HepG2 (cell line): ENCODE measurements around the gene MARCHF5. TPM values are rescaled to one million over a fixed set of nuclear protein-coding genes. Genes with fewer than 3 reads are reported as not detected.

Source experiments
- CHCHD3 ChIP-seq: sonication (generic); formaldehyde crosslinking; IDR thresholded peaks from 2 replicates; pipeline ENCODE4 v1.8.0; 2022; ENCODE audit warnings: mild to moderate bottlenecking, missing genetic modification reagents, moderate library complexity
- CREB3 ChIP-seq: sonication (generic); formaldehyde crosslinking; IDR thresholded peaks from 2 replicates; pipeline ENCODE4 v1.5.0; 2020; ENCODE audit warnings: missing genetic modification reagents
- ETV6 ChIP-seq: sonication (generic); formaldehyde crosslinking; conservative IDR thresholded peaks from 2 replicates; pipeline ENCODE4 v1.4.0; 2020; ENCODE audit warnings: missing genetic modification reagents
- FOXP1 ChIP-seq, 2 experiments: fragments of 450-650 bp in 1 of 2; IDR thresholded peaks; 2 replicates each; pipeline ENCODE4 v1.6.1; 2017 to 2018; ENCODE audit warnings: antibody characterized with exemption in 1 of 2
- GABPB1 ChIP-seq: IDR thresholded peaks from 2 replicates; pipeline ENCODE4 v1.6.1; 2016; ENCODE audit warnings: mild to moderate bottlenecking, missing genetic modification reagents, moderate library complexity, missing compliant biosample characterization
- HNF4A ChIP-seq: sonication (generic); formaldehyde crosslinking; IDR thresholded peaks from 2 replicates; pipeline ENCODE4 v1.4.0; 2020; ENCODE audit warnings: missing genetic modification reagents
- MAFG ChIP-seq: sonication (generic); formaldehyde crosslinking; IDR thresholded peaks from 2 replicates; pipeline ENCODE4 v1.5.1; 2020; ENCODE audit warnings: mild to moderate bottlenecking, missing genetic modification reagents
- NCOR1 ChIP-seq: fragments of 200-600 bp; sonication (generic); IDR thresholded peaks from 2 replicates; pipeline ENCODE4 v1.7.0; 2017; ENCODE audit warnings: antibody characterized with exemption, low read length, borderline replicate concordance
- NR3C1 ChIP-seq: sonication (generic); formaldehyde crosslinking; IDR thresholded peaks from 2 replicates; pipeline ENCODE4 v1.4.0; 2020; ENCODE audit warnings: missing genetic modification reagents
- PLRG1 ChIP-seq: fragments of 450-650 bp; conservative IDR thresholded peaks from 2 replicates; pipeline ENCODE4 v1.6.1; 2016
- SRY ChIP-seq: sonication (generic); formaldehyde crosslinking; IDR thresholded peaks from 2 replicates; pipeline ENCODE4 v1.8.0; 2022; ENCODE audit warnings: mild to moderate bottlenecking, missing genetic modification reagents
- ZMYM4 ChIP-seq: sonication (generic); formaldehyde crosslinking; IDR thresholded peaks from 2 replicates; pipeline ENCODE4 v1.8.1; 2023; ENCODE audit warnings: mild to moderate bottlenecking, missing genetic modification reagents
- ZNF296 ChIP-seq: sonication (generic); formaldehyde crosslinking; conservative IDR thresholded peaks from 2 replicates; pipeline ENCODE4 v1.5.0; 2020; ENCODE audit warnings: mild to moderate bottlenecking, missing genetic modification reagents
- ZNF3 ChIP-seq: IDR thresholded peaks from 2 replicates; pipeline ENCODE4 v1.7.0; 2017; ENCODE audit warnings: inconsistent platforms
- ZNF337 ChIP-seq: sonication (generic); formaldehyde crosslinking; IDR thresholded peaks from 2 replicates; pipeline ENCODE4 v1.5.1; 2020; ENCODE audit warnings: missing genetic modification reagents, low read depth, mild to moderate bottlenecking, borderline replicate concordance
- ZNF512 ChIP-seq: sonication (generic); formaldehyde crosslinking; IDR thresholded peaks from 2 replicates; pipeline ENCODE4 v1.4.0; 2020; ENCODE audit warnings: mild to moderate bottlenecking, missing genetic modification reagents
- ZNF580 ChIP-seq: IDR thresholded peaks from 2 replicates; pipeline ENCODE4 v1.6.1; 2016; ENCODE audit warnings: low read depth, borderline replicate concordance
- ZNF589 ChIP-seq: sonication (generic); formaldehyde crosslinking; conservative IDR thresholded peaks from 2 replicates; pipeline ENCODE4 v1.8.0; 2022; ENCODE audit warnings: mild to moderate bottlenecking, moderate library complexity, missing genetic modification reagents
- ZNF674 ChIP-seq: sonication (generic); formaldehyde crosslinking; IDR thresholded peaks from 2 replicates; pipeline ENCODE4 v1.5.0; 2020; ENCODE audit warnings: low read depth, mild to moderate bottlenecking, missing genetic modification reagents
- ZNF773 ChIP-seq: sonication (generic); formaldehyde crosslinking; IDR thresholded peaks from 2 replicates; pipeline ENCODE4 v1.4.0; 2020; ENCODE audit warnings: missing genetic modification reagents, borderline replicate concordance
- ZNF83 ChIP-seq: sonication (generic); formaldehyde crosslinking; IDR thresholded peaks from 2 replicates; pipeline ENCODE4 v1.4.0; 2020; ENCODE audit warnings: missing genetic modification reagents, mild to moderate bottlenecking, borderline replicate concordance
- polyA plus RNA-seq, 8 experiments: library from polyadenylated mRNA; depleted of rRNA in 3 of 8; stranded (reverse) in 7 of 8; unstranded in 1 of 8; fragments of >200 nt; fragmentation: Illumina TruSeq in 4 of 8; extraction: Trizol in 4 of 8; gene quantifications; 2 replicates each; pipeline versions ENCODE4 v1.2.1 to v1.2.3, GENCODE V29; 2011 to 2016; ENCODE audit warnings: low read depth in 4 of 8, missing spikeins in 1 of 8, mixed read lengths in 1 of 8; ENCODE audit not compliant: insufficient read depth in 1 of 8
- total RNA-seq, 5 experiments: library from RNA; depleted of rRNA; stranded (reverse); fragments of >200 nt; fragmentation: Illumina TruSeq; extraction: Trizol; gene quantifications; 2 replicates each; pipeline ENCODE4 v1.2.3, GENCODE V29; 2016; ENCODE audit warnings: low read depth in 1 of 5
- TF ChIP-seq, protein P1 (sequence below), 2 experiments: fragments of 450-650 bp in 1 of 2; sonication (generic) in 1 of 2; formaldehyde crosslinking; IDR thresholded peaks; 2 replicates each; pipeline versions ENCODE4 v1.5.0 to v1.8.0; 2020 to 2022; ENCODE audit warnings: mild to moderate bottlenecking in 1 of 2, missing genetic modification reagents in 1 of 2
- TF ChIP-seq, protein P2 (sequence below): sonication (generic); formaldehyde crosslinking; IDR thresholded peaks from 2 replicates; pipeline ENCODE4 v1.4.0; 2020; ENCODE audit warnings: missing genetic modification reagents

Gene MARCHF5
- total and polyA plus RNA-seq, 2 of the 13 experiments (the other 11 are each of a cell fraction or from before 2014, with no cell fraction given): 19.4 to 21.0 TPM

- TF ChIP-seq SRY (CRISPR knock-in tag) (no peak), FOXP1 (IDR thresholded peaks at IDR 0.05) (no peak), FOXP1 (CRISPR knock-in tag; IDR thresholded peaks at IDR 0.05) (peak; percentile 26; the same call in 1 of the 2 replicates), ZNF296 (CRISPR knock-in tag) (no peak), MAFG (CRISPR knock-in tag) (no peak), NR3C1 (CRISPR knock-in tag) (no peak), ZNF589 (CRISPR knock-in tag) (no peak), NCOR1 (0 out of 2 replicates have a peak, but pooled peaks have one; percentile 37), ETV6 (CRISPR knock-in tag) (no peak), ZNF512 (CRISPR knock-in tag) (no peak), ZNF773 (no peak), CREB3 (CRISPR knock-in tag) (no peak), HNF4A (CRISPR knock-in tag) (peak; percentile 54), ZNF3 (CRISPR knock-in tag) (no peak), ZNF580 (CRISPR knock-in tag) (no peak), ZMYM4 (CRISPR knock-in tag) (no peak), CHCHD3 (CRISPR knock-in tag) (no peak), GABPB1 (CRISPR knock-in tag) (no peak), ZNF83 (CRISPR knock-in tag) (no peak), ZNF337 (no peak), PLRG1 (no peak), ZNF674 (no peak)
- TF ChIP-seq, protein P1, sequence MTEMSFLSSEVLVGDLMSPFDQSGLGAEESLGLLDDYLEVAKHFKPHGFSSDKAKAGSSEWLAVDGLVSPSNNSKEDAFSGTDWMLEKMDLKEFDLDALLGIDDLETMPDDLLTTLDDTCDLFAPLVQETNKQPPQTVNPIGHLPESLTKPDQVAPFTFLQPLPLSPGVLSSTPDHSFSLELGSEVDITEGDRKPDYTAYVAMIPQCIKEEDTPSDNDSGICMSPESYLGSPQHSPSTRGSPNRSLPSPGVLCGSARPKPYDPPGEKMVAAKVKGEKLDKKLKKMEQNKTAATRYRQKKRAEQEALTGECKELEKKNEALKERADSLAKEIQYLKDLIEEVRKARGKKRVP (CRISPR knock-in tag; IDR thresholded peaks at IDR 0.05): peak in 1 of 2 experiments; percentile 93; a peak in 2 of 4 replicates
- TF ChIP-seq, protein P2, sequence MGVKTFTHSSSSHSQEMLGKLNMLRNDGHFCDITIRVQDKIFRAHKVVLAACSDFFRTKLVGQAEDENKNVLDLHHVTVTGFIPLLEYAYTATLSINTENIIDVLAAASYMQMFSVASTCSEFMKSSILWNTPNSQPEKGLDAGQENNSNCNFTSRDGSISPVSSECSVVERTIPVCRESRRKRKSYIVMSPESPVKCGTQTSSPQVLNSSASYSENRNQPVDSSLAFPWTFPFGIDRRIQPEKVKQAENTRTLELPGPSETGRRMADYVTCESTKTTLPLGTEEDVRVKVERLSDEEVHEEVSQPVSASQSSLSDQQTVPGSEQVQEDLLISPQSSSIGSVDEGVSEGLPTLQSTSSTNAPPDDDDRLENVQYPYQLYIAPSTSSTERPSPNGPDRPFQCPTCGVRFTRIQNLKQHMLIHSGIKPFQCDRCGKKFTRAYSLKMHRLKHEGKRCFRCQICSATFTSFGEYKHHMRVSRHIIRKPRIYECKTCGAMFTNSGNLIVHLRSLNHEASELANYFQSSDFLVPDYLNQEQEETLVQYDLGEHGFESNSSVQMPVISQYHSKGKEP: no peak
Observed at GRCh38 chr10:92327445-92328433, 36.8 kb downstream of the MARCHF5 start (continued).
